GM18499 (cell line): ENCODE results near the gene HOXB7.

Experiments
- ATAC-seq: cut with Tn5 transposase; IDR thresholded peaks from one replicate; pipeline ENCODE4 v1.9.1; 2021; ENCODE audit warnings: moderate number of reproducible peaks; ENCODE audit not compliant: insufficient read depth, unreplicated experiment

Gene HOXB7

GRCh38 chr17:48637323-48638260, 26.8 kb upstream of the HOXB7 start:
- no peak for ATAC-seq

DNA sequence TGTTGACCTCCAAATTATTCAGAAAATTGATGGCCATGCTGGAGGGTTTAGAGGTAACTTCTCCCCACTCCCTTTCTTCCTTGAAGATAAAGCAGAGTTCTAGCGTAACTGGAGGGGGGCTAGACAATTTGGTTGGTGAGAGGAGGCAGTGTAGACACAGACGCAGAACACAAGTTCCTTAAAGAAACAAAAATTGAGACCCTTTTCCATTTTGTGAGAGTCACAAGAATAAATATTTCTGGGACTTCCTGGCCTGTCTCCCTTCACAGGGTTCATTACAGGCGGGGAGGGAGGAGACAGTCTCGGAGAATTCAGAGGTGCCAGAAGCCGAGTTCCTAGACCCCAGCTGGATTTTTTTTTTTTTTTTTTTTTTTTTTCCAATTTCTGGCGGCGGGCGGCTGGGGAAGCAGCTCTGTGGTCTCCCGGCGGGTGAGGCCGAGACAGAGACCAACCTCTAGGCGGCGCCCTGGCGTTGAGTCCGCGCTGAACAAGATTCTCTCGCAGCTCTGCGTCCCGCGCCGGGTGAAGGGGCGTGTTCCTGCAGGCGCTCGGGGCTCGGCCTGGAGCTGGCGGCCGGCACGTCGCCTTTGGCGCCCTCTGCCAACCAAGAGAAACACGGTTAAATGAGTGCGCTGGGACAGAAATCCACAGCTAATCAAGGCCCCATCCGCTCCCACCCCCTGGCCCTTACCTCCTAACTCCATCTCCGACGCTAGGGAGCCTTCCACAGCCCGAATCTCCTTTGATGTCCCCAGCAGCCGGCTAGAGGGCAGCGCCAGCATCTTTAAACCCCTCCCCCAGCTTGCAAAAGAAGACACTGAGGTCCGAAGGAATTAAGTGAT, 25.6 kb upstream of the HOXB7 start:
- ATAC-seq: no peak

GRCh38 chr17:48634493-48635208, 23.8 kb upstream of the HOXB7 start:
- no peak for ATAC-seq

DNA sequence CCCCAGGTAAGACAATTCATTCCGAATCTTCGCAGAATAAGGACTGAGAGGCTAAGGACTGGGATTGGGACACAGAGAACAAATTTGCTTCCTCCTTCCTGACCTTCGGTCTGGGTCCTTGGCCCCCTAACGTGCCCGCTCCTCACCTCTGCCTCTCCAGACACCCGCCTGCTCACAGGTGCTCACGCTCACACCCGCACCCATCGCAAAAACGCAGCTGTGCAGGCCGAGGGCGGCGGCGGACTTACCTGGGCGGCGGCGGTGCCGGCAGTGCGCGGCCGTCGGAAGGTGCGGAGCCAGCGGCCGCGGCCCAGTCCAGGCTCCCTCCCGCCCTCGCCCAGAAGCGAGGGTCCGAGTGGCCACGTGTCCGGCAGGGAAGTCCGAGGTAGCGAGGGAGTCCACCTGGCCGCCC, 22.5 kb upstream of the HOXB7 start:
- no peak for ATAC-seq

- no peak for ATAC-seq
Observed at GRCh38 chr17:48632579-48633265, 21.9 kb upstream of the HOXB7 start.

- no peak for ATAC-seq
Observed at GRCh38 chr17:48631693-48632578, 21.1 kb upstream of the HOXB7 start.

GRCh38 chr17:48630925-48631692, 20.3 kb upstream of the HOXB7 start:
- ATAC-seq: no peak

GRCh38 chr17:48630009-48630924, 19.4 kb upstream of the HOXB7 start:
- ATAC-seq: no peak

DNA sequence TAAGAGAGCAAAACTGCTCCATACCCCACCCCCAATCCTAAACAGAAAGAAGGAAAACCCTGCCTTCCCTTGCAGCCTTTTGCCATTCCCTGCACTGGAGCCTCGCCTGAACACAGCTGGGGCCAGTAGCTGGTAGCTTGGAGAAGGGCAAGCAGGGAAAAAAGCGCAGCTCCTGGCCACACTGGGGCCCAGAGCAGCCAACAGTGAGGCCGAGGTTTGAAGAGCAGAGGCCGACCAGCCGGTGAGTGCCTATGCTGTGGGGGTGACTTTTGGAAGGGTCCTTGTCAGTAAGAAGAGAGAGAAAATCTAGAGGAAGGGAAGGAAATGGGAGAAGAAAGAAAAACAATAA, 18.6 kb upstream of the HOXB7 start:
- no peak for ATAC-seq

GRCh38 chr17:48628649-48629410, 18.0 kb upstream of the HOXB7 start:
- no peak for ATAC-seq

GRCh38 chr17:48627623-48628521, 17.1 kb upstream of the HOXB7 start:
- no peak for ATAC-seq

DNA sequence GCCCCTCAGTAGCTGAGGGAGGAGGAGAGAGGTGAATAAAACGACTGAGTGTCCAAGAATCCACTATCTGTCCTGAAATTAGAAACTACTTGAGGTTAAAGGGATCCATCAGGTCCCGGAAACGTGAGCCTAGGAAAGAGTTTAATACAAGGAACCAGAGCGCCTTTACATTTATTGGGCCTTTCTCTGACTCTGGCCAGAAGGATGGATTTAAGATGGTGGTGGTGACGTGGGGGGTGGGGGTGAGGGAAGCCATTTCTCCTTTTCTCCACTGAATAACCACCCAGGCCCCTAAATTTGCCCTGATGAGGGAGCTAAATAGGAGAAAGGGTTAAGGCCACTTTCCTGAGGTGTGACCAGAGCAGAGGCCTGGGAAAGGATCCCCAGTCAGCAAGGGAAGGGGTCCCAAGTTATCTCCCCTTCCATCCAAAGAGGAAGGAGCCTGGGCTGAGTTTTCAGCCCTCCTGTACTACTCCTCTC, 16.3 kb upstream of the HOXB7 start:
- ATAC-seq: no peak

GRCh38 chr17:48626245-48627117, 15.7 kb upstream of the HOXB7 start, which contains the start of gene HOXB9:
TSS of gene HOXB9 (minus strand) at chr17:48626358. CDS start at chr17:48626269, 89 bp downstream.
- ATAC-seq: no peak

GRCh38 chr17:48625495-48626244, 14.9 kb upstream of the HOXB7 start:
- ATAC-seq: no peak
